ENCODE measurements around the gene PARD3B.
A peak's percentile ranks its signal among the peaks of the same experiment; 100 is the strongest.

PARD3B gene

GRCh38 chr2:204958371-204958770 lies 413.1 kb downstream of the PARD3B start:
- in situ Hi-C loops (cut with MboI; ENCODE audit: low sequenced_read_pairs) = no loop called here
- Histone ChIP-seq H3K9me3 (no peaks in the 10 kb centered on the region), H3K27me3 (ENCODE audit: low read depth) (no peaks in the 10 kb centered on the region), H3K36me3 (replicated peaks) (no peaks in the 10 kb centered on the region), H3K4me1 (no peaks in the 10 kb centered on the region), H3K4me3 (no peak overlapping the region)
- DNase-seq (ENCODE audit: low spot score in 2 of 2) = no peak

- Histone ChIP-seq H3K9me3 (no peaks in the 10 kb centered on the region), H3K36me3 (replicated peaks) (no peaks in the 10 kb centered on the region), H3K4me3 (no peak overlapping the region), H3K27me3 (ENCODE audit: low read depth) (no peaks in the 10 kb centered on the region), H3K4me1 (no peaks in the 10 kb centered on the region)
- in situ Hi-C loops (cut with MboI; ENCODE audit: low sequenced_read_pairs) = no loop called here
- no peak for DNase-seq (ENCODE audit: low spot score in 2 of 2)
Observed at GRCh38 chr2:204964414-204964813, 419.1 kb downstream of the PARD3B start.

GRCh38 chr2:204966245-204966644 lies 421.0 kb downstream of the PARD3B start:
- no peaks in the 10 kb centered on the region for H3K9me3 ChIP-seq
- in situ Hi-C loops (cut with MboI; ENCODE audit: low sequenced_read_pairs) = no loop called here

GRCh38 chr2:204967199-204967960 lies 422.1 kb downstream of the PARD3B start:
- H3K4me1 ChIP-seq = no peaks in the 10 kb centered on the region
- no peak for DNase-seq (ENCODE audit: low spot score in 2 of 2)
- H3K4me3 ChIP-seq = no peak overlapping the region
- H3K9me3 ChIP-seq = no peaks in the 10 kb centered on the region
- H3K36me3 ChIP-seq (replicated peaks) = no peaks in the 10 kb centered on the region
- in situ Hi-C loops (cut with MboI; ENCODE audit: low sequenced_read_pairs) = no loop called here
- H3K27me3 ChIP-seq (ENCODE audit: low read depth) = no peaks in the 10 kb centered on the region

More at GRCh38 chr2:204966245-204966644, 421.0 kb downstream of the PARD3B start:
- no peaks in the 10 kb centered on the region for H3K4me1 ChIP-seq
- H3K27me3 ChIP-seq (ENCODE audit: low read depth) = no peaks in the 10 kb centered on the region
- no peak for DNase-seq (ENCODE audit: low spot score in 2 of 2)
- no peaks in the 10 kb centered on the region for H3K36me3 ChIP-seq (replicated peaks)
- no peak overlapping the region for H3K4me3 ChIP-seq

GRCh38 chr2:204971206-204971907 lies 426.1 kb downstream of the PARD3B start:
- no peak overlapping the region for H3K4me3 ChIP-seq
- in situ Hi-C loops (cut with MboI; ENCODE audit: low sequenced_read_pairs) = no loop called here
- H3K36me3 ChIP-seq (replicated peaks) = no peaks in the 10 kb centered on the region
- DNase-seq (ENCODE audit: low spot score in 2 of 2) = no peak
- no peaks in the 10 kb centered on the region for H3K4me1 ChIP-seq
- no peaks in the 10 kb centered on the region for H3K9me3 ChIP-seq
- no peaks in the 10 kb centered on the region for H3K27me3 ChIP-seq (ENCODE audit: low read depth)

- no peak for DNase-seq (ENCODE audit: low spot score in 2 of 2)
- Histone ChIP-seq H3K36me3 (replicated peaks) (no peaks in the 10 kb centered on the region), H3K27me3 (ENCODE audit: low read depth) (no peaks in the 10 kb centered on the region), H3K4me1 (no peaks in the 10 kb centered on the region), H3K4me3 (no peak overlapping the region), H3K9me3 (no peaks in the 10 kb centered on the region)
- in situ Hi-C loops (cut with MboI; ENCODE audit: low sequenced_read_pairs) = no loop called here
Observed at GRCh38 chr2:204972161-204972560, 426.9 kb downstream of the PARD3B start.

GRCh38 chr2:204972606-204973336 lies 427.5 kb downstream of the PARD3B start:
- DNase-seq (ENCODE audit: low spot score in 2 of 2) = no peak
- Histone ChIP-seq H3K36me3 (replicated peaks) (no peaks in the 10 kb centered on the region), H3K27me3 (ENCODE audit: low read depth) (no peaks in the 10 kb centered on the region), H3K4me1 (no peaks in the 10 kb centered on the region), H3K9me3 (no peaks in the 10 kb centered on the region), H3K4me3 (no peak overlapping the region)
- in situ Hi-C loops (cut with MboI; ENCODE audit: low sequenced_read_pairs) = no loop called here

GRCh38 chr2:204973616-204974015 lies 428.3 kb downstream of the PARD3B start:
- in situ Hi-C loops (cut with MboI; ENCODE audit: low sequenced_read_pairs) = no loop called here
- Histone ChIP-seq H3K36me3 (replicated peaks) (no peaks in the 10 kb centered on the region), H3K9me3 (no peaks in the 10 kb centered on the region), H3K4me3 (no peak overlapping the region), H3K27me3 (ENCODE audit: low read depth) (no peaks in the 10 kb centered on the region), H3K4me1 (no peaks in the 10 kb centered on the region)
- no peak for DNase-seq (ENCODE audit: low spot score in 2 of 2)

- Histone ChIP-seq H3K27me3 (ENCODE audit: low read depth) (no peaks in the 10 kb centered on the region), H3K4me1 (no peaks in the 10 kb centered on the region), H3K9me3 (no peaks in the 10 kb centered on the region), H3K4me3 (no peak overlapping the region), H3K36me3 (replicated peaks) (no peaks in the 10 kb centered on the region)
- in situ Hi-C loops (cut with MboI; ENCODE audit: low sequenced_read_pairs) = no loop called here
- no peak for DNase-seq (ENCODE audit: low spot score in 2 of 2)
Observed at GRCh38 chr2:204974487-204974886, 429.2 kb downstream of the PARD3B start.

- H3K27me3 ChIP-seq (ENCODE audit: low read depth) = no peaks in the 10 kb centered on the region
- DNase-seq (ENCODE audit: low spot score in 2 of 2) = no peak
- H3K4me3 ChIP-seq = no peak overlapping the region
- no peaks in the 10 kb centered on the region for H3K36me3 ChIP-seq (replicated peaks)
- peaks cover 8% of the 10 kb centered on the region; the same call in 1 of the 2 replicates for H3K4me1 ChIP-seq
- in situ Hi-C loops (cut with MboI; ENCODE audit: low sequenced_read_pairs) = no loop called here
- H3K9me3 ChIP-seq = no peaks in the 10 kb centered on the region
Observed at GRCh38 chr2:204977914-204978313, 432.6 kb downstream of the PARD3B start.

- no peaks in the 10 kb centered on the region for H3K27me3 ChIP-seq (ENCODE audit: low read depth)
- no peak overlapping the region for H3K4me3 ChIP-seq
- peak; percentile 35 to 41 for DNase-seq (ENCODE audit: low spot score in 2 of 2)
- H3K9me3 ChIP-seq = no peaks in the 10 kb centered on the region
- H3K4me1 ChIP-seq = peaks cover 8% of the 10 kb centered on the region; the same call in 1 of the 2 replicates
- H3K36me3 ChIP-seq (replicated peaks) = no peaks in the 10 kb centered on the region
- in situ Hi-C loops (cut with MboI; ENCODE audit: low sequenced_read_pairs) = no loop called here
Observed at GRCh38 chr2:204982303-204982702, 437.0 kb downstream of the PARD3B start.

- DNase-seq (ENCODE audit: low spot score in 2 of 2) = no peak
- Histone ChIP-seq H3K4me3 (no peak overlapping the region), H3K27me3 (ENCODE audit: low read depth) (no peaks in the 10 kb centered on the region), H3K9me3 (no peaks in the 10 kb centered on the region), H3K36me3 (replicated peaks) (no peaks in the 10 kb centered on the region), H3K4me1 (peaks cover 8% of the 10 kb centered on the region; the same call in 1 of the 2 replicates)
- in situ Hi-C loops (cut with MboI; ENCODE audit: low sequenced_read_pairs) = no loop called here
Observed at GRCh38 chr2:204984518-204984917, 439.2 kb downstream of the PARD3B start.

GRCh38 chr2:204986641-204987040 lies 441.4 kb downstream of the PARD3B start:
- no peak for DNase-seq (ENCODE audit: low spot score in 2 of 2)
- in situ Hi-C loops (cut with MboI; ENCODE audit: low sequenced_read_pairs) = no loop called here
- peaks cover 8% of the 10 kb centered on the region for H3K4me1 ChIP-seq
- H3K9me3 ChIP-seq = no peaks in the 10 kb centered on the region
- no peaks in the 10 kb centered on the region for H3K36me3 ChIP-seq (replicated peaks)
- H3K4me3 ChIP-seq = no peak overlapping the region
- no peaks in the 10 kb centered on the region for H3K27me3 ChIP-seq (ENCODE audit: low read depth)

GRCh38 chr2:204988836-204989235 lies 443.6 kb downstream of the PARD3B start:
- Histone ChIP-seq H3K9me3 (no peaks in the 10 kb centered on the region), H3K36me3 (replicated peaks) (no peaks in the 10 kb centered on the region), H3K27me3 (ENCODE audit: low read depth) (no peaks in the 10 kb centered on the region), H3K4me1 (no peaks in the 10 kb centered on the region; the same call in 1 of the 2 replicates), H3K4me3 (no peak overlapping the region)
- in situ Hi-C loops (cut with MboI; ENCODE audit: low sequenced_read_pairs) = no loop called here
- DNase-seq (ENCODE audit: low spot score in 2 of 2) = no peak

Data from HAP-1 (cell line).